Measurements from ENCODE around the gene JMJD8. TPM values are rescaled to one million over a fixed set of nuclear protein-coding genes. Genes with fewer than 3 reads are reported as not detected.

Gene JMJD8
- total RNA-seq, 2 experiments from 2014 or later, result 48.7 to 82.3 TPM

DNA sequence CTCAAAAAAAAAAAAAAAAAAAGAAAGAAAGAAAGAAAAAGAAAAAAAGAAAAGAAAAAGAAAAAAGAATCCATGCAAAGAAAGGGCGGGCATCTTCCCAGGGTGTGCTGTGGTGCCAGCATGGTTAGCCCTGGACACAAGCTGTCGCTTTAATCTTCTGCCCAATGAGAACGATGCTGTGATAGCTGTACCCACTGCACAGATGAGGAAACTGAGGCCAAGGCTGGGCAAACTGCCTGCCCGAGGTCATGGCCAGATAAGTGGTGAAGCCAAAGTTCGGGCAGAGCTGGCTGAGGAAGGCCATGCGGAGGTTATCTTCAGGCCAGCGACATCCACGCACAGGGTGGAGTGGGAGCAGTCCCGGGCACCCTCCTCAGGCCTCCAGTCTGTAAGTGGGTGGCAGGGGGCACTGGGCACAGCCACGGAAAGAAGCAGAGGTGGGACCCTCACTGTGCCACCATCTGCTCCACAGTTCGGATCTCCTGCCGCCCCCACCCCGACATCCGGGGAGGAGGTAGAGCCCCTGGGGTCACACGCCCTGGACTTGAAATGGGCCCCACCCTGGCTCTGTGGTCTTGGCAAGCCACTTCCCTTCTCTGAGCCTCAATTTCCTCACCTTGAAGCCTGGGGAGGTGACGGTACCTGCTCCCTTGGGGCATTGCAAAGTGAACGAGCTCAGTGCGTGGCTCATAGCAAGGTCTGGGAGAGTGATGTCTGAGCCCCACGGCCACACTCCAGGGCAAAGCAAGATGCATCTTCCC, 15.0 kb upstream of the JMJD8 start:
- BruUV-seq (replicated peaks), result no TSS peak
- H3K9me2 ChIP-seq (ENCODE audit: insufficient read depth, low read length), result no peaks in the 10 kb centered on the region
- POLR2A ChIA-PET, result no interaction called here
- TF ChIP-seq, protein P1, sequence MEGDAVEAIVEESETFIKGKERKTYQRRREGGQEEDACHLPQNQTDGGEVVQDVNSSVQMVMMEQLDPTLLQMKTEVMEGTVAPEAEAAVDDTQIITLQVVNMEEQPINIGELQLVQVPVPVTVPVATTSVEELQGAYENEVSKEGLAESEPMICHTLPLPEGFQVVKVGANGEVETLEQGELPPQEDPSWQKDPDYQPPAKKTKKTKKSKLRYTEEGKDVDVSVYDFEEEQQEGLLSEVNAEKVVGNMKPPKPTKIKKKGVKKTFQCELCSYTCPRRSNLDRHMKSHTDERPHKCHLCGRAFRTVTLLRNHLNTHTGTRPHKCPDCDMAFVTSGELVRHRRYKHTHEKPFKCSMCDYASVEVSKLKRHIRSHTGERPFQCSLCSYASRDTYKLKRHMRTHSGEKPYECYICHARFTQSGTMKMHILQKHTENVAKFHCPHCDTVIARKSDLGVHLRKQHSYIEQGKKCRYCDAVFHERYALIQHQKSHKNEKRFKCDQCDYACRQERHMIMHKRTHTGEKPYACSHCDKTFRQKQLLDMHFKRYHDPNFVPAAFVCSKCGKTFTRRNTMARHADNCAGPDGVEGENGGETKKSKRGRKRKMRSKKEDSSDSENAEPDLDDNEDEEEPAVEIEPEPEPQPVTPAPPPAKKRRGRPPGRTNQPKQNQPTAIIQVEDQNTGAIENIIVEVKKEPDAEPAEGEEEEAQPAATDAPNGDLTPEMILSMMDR (conservative IDR thresholded peaks at IDR 0.05; ENCODE audit: low read length), result no peak
- no peak for TF ChIP-seq EZH2phosphoT487 (IDR thresholded peaks at IDR 0.05; ENCODE audit: borderline replicate concordance, low read depth, low read length)
- H2AFZ ChIP-seq (ENCODE audit: low read length), result no peak overlapping the region
- no peak overlapping the region for H3K4me2 ChIP-seq (ENCODE audit: low read length)
- peaks cover 10% of the 10 kb centered on the region for H3K4me1 ChIP-seq (ENCODE audit: insufficient read depth, low read length, poor library complexity, severe bottlenecking)
- no peaks in the 10 kb centered on the region for H3K36me3 ChIP-seq (ENCODE audit: insufficient read depth, low read length)
- no peak for DNase-seq (ENCODE audit: low spot score)
- no peak overlapping the region for H3K27ac ChIP-seq (ENCODE audit: low read depth, low read length, poor library complexity, severe bottlenecking)
- CTCF ChIA-PET (ENCODE audit: unreplicated experiment), result no interaction called here
- H3K4me3 ChIP-seq (ENCODE audit: low read depth, low read length, poor library complexity, severe bottlenecking), result no peak overlapping the region
- no peaks in the 10 kb centered on the region for H3K79me2 ChIP-seq (ENCODE audit: insufficient read depth, low read depth, low read length)
- intact Hi-C loops (cut with micrococcal nuclease; ENCODE audit: unreplicated experiment), result no loop called here
- no peaks in the 10 kb centered on the region for H4K20me1 ChIP-seq (ENCODE audit: insufficient read depth, low read length)
- H3K9me3 ChIP-seq (ENCODE audit: low read length), result no peaks in the 10 kb centered on the region

DNA sequence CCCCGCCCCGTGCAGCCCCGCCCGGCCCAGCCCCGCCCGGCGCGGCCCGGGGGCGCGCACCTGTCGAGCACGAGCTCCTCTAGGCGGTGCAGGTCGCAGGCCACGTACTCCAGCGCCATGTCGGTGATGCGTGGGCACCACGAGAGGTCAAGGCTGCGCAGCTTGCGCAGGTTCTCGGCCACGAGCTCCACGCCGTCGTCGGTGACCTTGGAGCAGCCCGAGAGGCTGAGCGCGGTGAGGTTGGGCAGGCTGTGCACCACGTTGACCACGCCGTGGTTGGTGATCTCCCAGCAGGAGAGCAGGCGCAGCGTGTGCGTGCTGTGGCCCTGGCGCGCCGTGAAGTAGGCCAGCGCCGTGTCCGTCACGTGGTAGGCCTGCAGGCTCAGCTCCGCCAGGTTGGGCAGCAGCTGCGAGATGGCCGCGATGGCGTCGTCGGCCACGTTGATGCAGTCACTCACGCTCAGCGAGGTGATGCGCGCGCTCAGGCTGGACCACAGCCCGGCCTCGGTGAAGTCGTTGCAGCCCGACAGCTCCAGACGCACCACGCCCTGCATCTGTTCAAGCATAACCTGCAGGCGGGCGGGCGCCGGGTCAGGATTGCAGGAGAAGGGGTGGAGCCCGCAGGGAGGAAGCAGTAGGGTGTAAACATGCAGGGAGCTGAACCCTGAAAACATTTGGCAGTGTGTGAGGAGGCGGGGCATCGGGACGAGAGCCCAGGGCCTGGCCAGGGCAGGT, 11.4 kb upstream of the JMJD8 start:
- no peak for DNase-seq (ENCODE audit: low spot score)
- no peaks in the 10 kb centered on the region for H3K9me3 ChIP-seq (ENCODE audit: low read length)
- CTCF ChIA-PET (ENCODE audit: unreplicated experiment), result no interaction called here
- H3K9me2 ChIP-seq (ENCODE audit: insufficient read depth, low read length), result no peaks in the 10 kb centered on the region
- H4K20me1 ChIP-seq (ENCODE audit: insufficient read depth, low read length), result no peaks in the 10 kb centered on the region
- H3K4me1 ChIP-seq (ENCODE audit: insufficient read depth, low read length, poor library complexity, severe bottlenecking), result peaks cover 14% of the 10 kb centered on the region
- no peaks in the 10 kb centered on the region for H3K79me2 ChIP-seq (ENCODE audit: insufficient read depth, low read depth, low read length)
- POLR2A ChIA-PET, result no interaction called here
- H3K4me3 ChIP-seq (ENCODE audit: low read depth, low read length, poor library complexity, severe bottlenecking), result no peak overlapping the region
- TF ChIP-seq EZH2phosphoT487 (IDR thresholded peaks at IDR 0.05; ENCODE audit: borderline replicate concordance, low read depth, low read length), result no peak
- TF ChIP-seq, protein P1 (conservative IDR thresholded peaks at IDR 0.05; ENCODE audit: low read length), result no peak
- H3K4me2 ChIP-seq (ENCODE audit: low read length), result peak overlapping the region; percentile 53; the same call in 1 of the 2 replicates
- no peaks in the 10 kb centered on the region for H3K36me3 ChIP-seq (ENCODE audit: insufficient read depth, low read length)
- intact Hi-C loops (cut with micrococcal nuclease; ENCODE audit: unreplicated experiment), result no loop called here
- no peak overlapping the region for H2AFZ ChIP-seq (ENCODE audit: low read length)
- H3K27ac ChIP-seq (ENCODE audit: low read depth, low read length, poor library complexity, severe bottlenecking), result no peak overlapping the region
- BruUV-seq (replicated peaks), result no TSS peak
